B cell (primary cell): ENCODE measurements around the gene RGS7. TPM values are rescaled to one million over a fixed set of nuclear protein-coding genes. Genes with fewer than 3 reads are reported as not detected.
"Not testable (repeated sequence)": the region's sequence is repeated elsewhere in the genome, so short reads cannot be mapped to it uniquely, and the experiment has no call there.

Experiments
- ATAC-seq: fragments of 200-7000 bp; cut with Tn5 transposase; one replicate; pipeline ENCODE4 v1.10.0; 2021; ENCODE audit warnings: low read depth, mild to moderate bottlenecking, moderate number of reproducible peaks, moderate library complexity
- CTCF ChIA-PET: fragments of 350-600 bp; sonication (Branson Sonifier 250); formaldehyde crosslinking; loops from one replicate; lab custom pipeline; 2021; ENCODE audit warnings: antibody characterized with exemption, inconsistent platforms; lab: Charles Lee
- POLR2A ChIA-PET: fragments of 350-600 bp; sonication (Branson Sonifier 250); formaldehyde crosslinking; loops from one replicate; lab custom pipeline; 2021; ENCODE audit warnings: antibody characterized with exemption; lab: Charles Lee
- DNase-seq: peaks from one replicate; pipeline ENCODE4 v3.0.0; 2013
- H2AFZ ChIP-seq: 2 replicates; pipeline ENCODE4 v1.6.1; 2012; ENCODE audit warnings: mild to moderate bottlenecking, low read depth, low read length; ENCODE audit not compliant: insufficient read depth, poor library complexity, severe bottlenecking
- H3K27ac ChIP-seq, 2 donors: 1 replicate in 1 of 2; 2 replicates in 1 of 2; pipeline ENCODE4 v1.5.1; 2012 to 2013; ENCODE audit warnings: low read length in 2 of 2, mild to moderate bottlenecking in 2 of 2, moderate library complexity in 1 of 2
- H3K27me3 ChIP-seq, 4 experiments: fragments of 200-600 bp in 1 of 4; sonication (generic) in 1 of 4; replicated peaks in 1 of 4; 1 replicate in 2 of 4; 2 replicates in 2 of 4; pipeline versions ENCODE4 v1.6.1 to v1.7.0; 2013 to 2016; ENCODE audit warnings: low read length in 3 of 4, mild to moderate bottlenecking in 2 of 4, mixed read lengths in 1 of 4, moderate library complexity in 1 of 4; ENCODE audit not compliant: insufficient read depth in 4 of 4, control insufficient read depth in 3 of 4; ENCODE audit errors: control extremely low read depth in 1 of 4
- H3K36me3 ChIP-seq, 2 experiments: replicated peaks in 1 of 2; 1 replicate in 1 of 2; 2 replicates in 1 of 2; pipeline versions ENCODE4 v1.6.1 to v1.7.1; 2013; ENCODE audit warnings: low read length in 1 of 2; ENCODE audit not compliant: insufficient read depth in 2 of 2, control insufficient read depth in 1 of 2; ENCODE audit errors: control extremely low read depth in 1 of 2, extremely low read depth in 1 of 2
- H3K4me1 ChIP-seq, 2 donors: fragments of 200-600 bp in 1 of 2; sonication (generic) in 1 of 2; 1 replicate in 1 of 2; 2 replicates in 1 of 2; pipeline versions ENCODE4 v1.5.1 to v1.6.1; 2013 to 2017; ENCODE audit warnings: low read length in 2 of 2; ENCODE audit not compliant: control insufficient read depth in 2 of 2, insufficient read depth in 2 of 2
- H3K4me2 ChIP-seq: replicated peaks from 2 replicates; pipeline ENCODE3; 2012; ENCODE audit warnings: mild to moderate bottlenecking, low read depth, low read length; ENCODE audit not compliant: poor library complexity, severe bottlenecking
- H3K4me3 ChIP-seq, 5 experiments: fragments of 200-600 bp in 1 of 5; sonication (generic) in 1 of 5; 1 replicate in 3 of 5; 2 replicates in 2 of 5; pipeline versions ENCODE4 v1.5.1 to v1.7.0; 2011 to 2016; ENCODE audit warnings: low read length in 4 of 5, mild to moderate bottlenecking in 4 of 5, low read depth in 2 of 5, control low read depth in 1 of 5, moderate library complexity in 1 of 5; ENCODE audit not compliant: insufficient read depth in 1 of 5; ENCODE audit errors: control extremely low read depth in 1 of 5, extremely low read depth in 1 of 5
- H3K79me2 ChIP-seq: fragments of 200-600 bp; sonication (generic); one replicate; pipeline ENCODE4 v1.6.0; 2016; ENCODE audit warnings: low read length; ENCODE audit not compliant: control insufficient read depth, insufficient read depth
- H3K9ac ChIP-seq: fragments of 200-600 bp; sonication (generic); 2 replicates; pipeline ENCODE4 v1.6.1; 2017; ENCODE audit warnings: mild to moderate bottlenecking, low read length, moderate library complexity
- H3K9me3 ChIP-seq, 3 donors: one replicate each; pipeline versions ENCODE4 v1.6.1 to v1.7.1; 2013; ENCODE audit warnings: low read length in 2 of 3; ENCODE audit not compliant: control insufficient read depth in 2 of 3, insufficient read depth in 1 of 3; ENCODE audit errors: control extremely low read depth in 1 of 3
- H4K20me1 ChIP-seq: 2 replicates; pipeline ENCODE4 v1.6.0; 2012; ENCODE audit warnings: mild to moderate bottlenecking, low read length; ENCODE audit not compliant: insufficient read depth, control insufficient read depth, poor library complexity, severe bottlenecking
- H3K27ac Mint-ChIP-seq: one replicate; pipeline ENCODE4 v1.8.0; 2021; ENCODE audit warnings: mixed read lengths
- H3K27me3 Mint-ChIP-seq: one replicate; pipeline ENCODE4 v1.8.0; 2021; ENCODE audit warnings: mixed read lengths
- H3K4me1 Mint-ChIP-seq: one replicate; pipeline ENCODE4 v1.8.0; 2021; ENCODE audit warnings: mixed read lengths
- H3K4me3 Mint-ChIP-seq: one replicate; pipeline ENCODE4 v1.8.0; 2021; ENCODE audit warnings: mixed read lengths
- H3K9me3 Mint-ChIP-seq: one replicate; pipeline ENCODE4 v1.8.0; 2022; ENCODE audit warnings: mixed read lengths; ENCODE audit not compliant: insufficient read depth
- EZH2 ChIP-seq: IDR thresholded peaks from 2 replicates; pipeline ENCODE4 v1.6.1; 2012; ENCODE audit warnings: borderline replicate concordance, low read depth, mild to moderate bottlenecking, moderate library complexity, low read length; ENCODE audit not compliant: insufficient read depth, poor library complexity, severe bottlenecking
- WGBS: methylation state at CpG from one replicate; pipeline ENCODE4 v1.1.5; 2013; ENCODE audit warnings: missing lambda C conversion rate; ENCODE audit not compliant: insufficient coverage; 5-methylcytosine and 5-hydroxymethylcytosine counted together
- intact Hi-C: fragments of 100-400 bp; cut with micrococcal nuclease; formaldehyde crosslinking; loops from one replicate; pipeline ENCODE4 v1.10.0; 2022
- polyA plus RNA-seq: library from polyadenylated mRNA; depleted of rRNA; stranded (reverse); fragments of >200 nt; gene quantifications from 2 replicates; pipeline ENCODE4 v1.2.3, GENCODE V29; 2012
- total RNA-seq, 2 donors: library from RNA; stranded (reverse); fragments of 120-200 nt in 1 of 2; gene quantifications; 1 replicate in 1 of 2; 2 replicates in 1 of 2; pipeline versions ENCODE4 v1.2.3 to v1.2.4, GENCODE V29; 2013 to 2022
- TF ChIP-seq, protein P1 (sequence below): fragments of 200-600 bp; IDR thresholded peaks from one replicate; pipeline ENCODE4 v1.8.0; 2022; ENCODE audit warnings: antibody characterized with exemption, mild to moderate bottlenecking

Gene RGS7
- total and polyA plus RNA-seq, 2 donors (not counting 1 experiment from before 2014, with no cell fraction given), result 0.15 to 1.8 TPM

DNA sequence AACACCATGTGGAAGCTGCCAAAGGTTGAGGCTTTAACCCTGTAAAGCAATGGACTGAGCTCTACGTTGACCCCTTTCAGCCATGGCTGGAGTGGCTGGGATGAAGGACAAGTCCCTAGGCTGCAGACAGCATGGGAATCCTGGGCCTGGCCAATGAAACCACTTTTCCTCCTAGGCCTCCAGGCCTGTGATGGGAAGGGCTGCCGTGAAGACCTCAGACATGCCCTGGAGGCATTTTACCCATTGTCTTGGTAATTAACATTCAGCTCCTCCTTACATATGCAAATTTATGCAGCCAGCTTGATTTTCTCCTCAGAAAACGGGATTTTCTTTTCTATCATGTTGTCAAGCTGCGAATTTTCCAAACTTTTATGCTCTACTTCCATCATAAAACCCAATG is 214.5 kb downstream of the RGS7 start:
- Mint-ChIP-seq H3K4me3 (no peak overlapping the region), H3K9me3 (no peaks in the 10 kb centered on the region), H3K4me1 (no peaks in the 10 kb centered on the region), H3K27me3 (no peaks in the 10 kb centered on the region), H3K27ac (no peak overlapping the region)
- no peak overlapping the region for H2AFZ ChIP-seq
- no peak for ATAC-seq
- 82% methylated on average over 4 of the region's 4 CpGs for WGBS
- DNase-seq, result no peak
- intact Hi-C loops, result no loop called here
- no peaks in the 10 kb centered on the region for H3K27me3 ChIP-seq
- no peak overlapping the region for H3K4me3 ChIP-seq
- H3K36me3 ChIP-seq, result no peaks in the 10 kb centered on the region
- H4K20me1 ChIP-seq, result no peaks in the 10 kb centered on the region
- no peak overlapping the region for H3K4me2 ChIP-seq
- no peak overlapping the region for H3K27ac ChIP-seq
- H3K79me2 ChIP-seq, result no peaks in the 10 kb centered on the region
- H3K4me1 ChIP-seq, result no peaks in the 10 kb centered on the region
- H3K9me3 ChIP-seq, result no peaks in the 10 kb centered on the region
- no peak overlapping the region for H3K9ac ChIP-seq
- TF ChIP-seq, protein P1, sequence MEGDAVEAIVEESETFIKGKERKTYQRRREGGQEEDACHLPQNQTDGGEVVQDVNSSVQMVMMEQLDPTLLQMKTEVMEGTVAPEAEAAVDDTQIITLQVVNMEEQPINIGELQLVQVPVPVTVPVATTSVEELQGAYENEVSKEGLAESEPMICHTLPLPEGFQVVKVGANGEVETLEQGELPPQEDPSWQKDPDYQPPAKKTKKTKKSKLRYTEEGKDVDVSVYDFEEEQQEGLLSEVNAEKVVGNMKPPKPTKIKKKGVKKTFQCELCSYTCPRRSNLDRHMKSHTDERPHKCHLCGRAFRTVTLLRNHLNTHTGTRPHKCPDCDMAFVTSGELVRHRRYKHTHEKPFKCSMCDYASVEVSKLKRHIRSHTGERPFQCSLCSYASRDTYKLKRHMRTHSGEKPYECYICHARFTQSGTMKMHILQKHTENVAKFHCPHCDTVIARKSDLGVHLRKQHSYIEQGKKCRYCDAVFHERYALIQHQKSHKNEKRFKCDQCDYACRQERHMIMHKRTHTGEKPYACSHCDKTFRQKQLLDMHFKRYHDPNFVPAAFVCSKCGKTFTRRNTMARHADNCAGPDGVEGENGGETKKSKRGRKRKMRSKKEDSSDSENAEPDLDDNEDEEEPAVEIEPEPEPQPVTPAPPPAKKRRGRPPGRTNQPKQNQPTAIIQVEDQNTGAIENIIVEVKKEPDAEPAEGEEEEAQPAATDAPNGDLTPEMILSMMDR, result no peak
- TF ChIP-seq EZH2, result no peak
- ChIA-PET CTCF (no interaction called here), POLR2A (no interaction called here)

GRCh38 chr1:241141646-241142045 is 215.4 kb downstream of the RGS7 start:
- H3K27me3 ChIP-seq, POLR2A ChIA-PET, H3K4me3 ChIP-seq, H3K4me1 ChIP-seq, ATAC-seq, DNase-seq, H3K4me2 ChIP-seq, H3K9ac ChIP-seq, H3K27ac ChIP-seq, H3K4me3 Mint-ChIP-seq, intact Hi-C loops, H4K20me1 ChIP-seq, H2AFZ ChIP-seq, H3K4me1 Mint-ChIP-seq, H3K36me3 ChIP-seq, H3K79me2 ChIP-seq, H3K9me3 ChIP-seq, H3K27me3 Mint-ChIP-seq, CTCF ChIA-PET, H3K27ac Mint-ChIP-seq, H3K9me3 Mint-ChIP-seq: not testable (repeated sequence)
- WGBS, result 70% methylated on average over 2 of the region's 3 CpGs
